GM23338 (cell line): ENCODE data around the gene ATL3.

ENCODE experiments used
- CREB1 ChIP-seq: fragments of 250-450 bp; sonication (Bioruptor Pico); IDR thresholded peaks from 2 replicates; pipeline ENCODE4 v1.5.0; 2020; ENCODE audit warnings: low read depth, mild to moderate bottlenecking, moderate library complexity
- EZH2 ChIP-seq: fragments of 200-600 bp; sonication (generic); IDR thresholded peaks from one replicate; pipeline ENCODE4 v1.8.0; 2017; ENCODE audit warnings: antibody characterized with exemption, mild to moderate bottlenecking, low read depth; ENCODE audit not compliant: unreplicated experiment
- EZH2phosphoT487 ChIP-seq: fragments of 200-600 bp; sonication (generic); IDR thresholded peaks from one replicate; pipeline ENCODE4 v1.8.1; 2018; ENCODE audit warnings: antibody characterized with exemption; ENCODE audit not compliant: unreplicated experiment
- POLR2AphosphoS5 ChIP-seq: IDR thresholded peaks from 2 replicates; pipeline ENCODE4 v1.6.1; 2016; ENCODE audit warnings: antibody characterized with exemption, low read depth
- TF ChIP-seq, protein P1 (sequence below), 2 experiments: fragments of 200-600 bp in 1 of 2; sonication (generic) in 1 of 2; conservative IDR thresholded peaks; 2 replicates each; pipeline versions ENCODE4 v1.5.1 to v1.6.1; 2016 to 2017; ENCODE audit warnings: antibody characterized with exemption in 2 of 2, low read depth in 2 of 2, mild to moderate bottlenecking in 2 of 2, moderate library complexity in 1 of 2

DNA sequence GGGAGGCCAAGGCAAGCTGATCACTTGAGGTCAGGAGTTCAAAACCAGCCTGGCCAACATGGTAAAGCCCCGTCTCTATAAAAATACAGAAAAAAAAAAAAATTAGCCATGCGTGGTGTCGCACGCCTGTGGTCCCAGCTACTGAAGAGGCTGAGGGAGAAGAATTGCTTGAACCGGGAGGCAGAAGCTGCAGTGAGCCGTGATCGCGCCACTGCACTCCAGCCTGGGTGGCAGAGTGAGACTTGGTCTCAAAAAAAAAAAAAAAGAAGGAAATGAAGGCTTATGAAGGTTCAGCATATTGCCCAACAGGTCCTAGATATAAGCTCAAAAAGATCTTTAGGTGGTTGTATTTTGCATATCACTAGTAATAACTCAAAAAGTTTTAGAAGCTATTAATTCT lies 10.2 kb downstream of the ATL3 start:
- TF ChIP-seq POLR2AphosphoS5 (no peak), EZH2 (no peak), EZH2phosphoT487 (no peak), CREB1 (CRISPR knock-in tag) (no peak)
- TF ChIP-seq, protein P1, sequence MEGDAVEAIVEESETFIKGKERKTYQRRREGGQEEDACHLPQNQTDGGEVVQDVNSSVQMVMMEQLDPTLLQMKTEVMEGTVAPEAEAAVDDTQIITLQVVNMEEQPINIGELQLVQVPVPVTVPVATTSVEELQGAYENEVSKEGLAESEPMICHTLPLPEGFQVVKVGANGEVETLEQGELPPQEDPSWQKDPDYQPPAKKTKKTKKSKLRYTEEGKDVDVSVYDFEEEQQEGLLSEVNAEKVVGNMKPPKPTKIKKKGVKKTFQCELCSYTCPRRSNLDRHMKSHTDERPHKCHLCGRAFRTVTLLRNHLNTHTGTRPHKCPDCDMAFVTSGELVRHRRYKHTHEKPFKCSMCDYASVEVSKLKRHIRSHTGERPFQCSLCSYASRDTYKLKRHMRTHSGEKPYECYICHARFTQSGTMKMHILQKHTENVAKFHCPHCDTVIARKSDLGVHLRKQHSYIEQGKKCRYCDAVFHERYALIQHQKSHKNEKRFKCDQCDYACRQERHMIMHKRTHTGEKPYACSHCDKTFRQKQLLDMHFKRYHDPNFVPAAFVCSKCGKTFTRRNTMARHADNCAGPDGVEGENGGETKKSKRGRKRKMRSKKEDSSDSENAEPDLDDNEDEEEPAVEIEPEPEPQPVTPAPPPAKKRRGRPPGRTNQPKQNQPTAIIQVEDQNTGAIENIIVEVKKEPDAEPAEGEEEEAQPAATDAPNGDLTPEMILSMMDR (conservative IDR thresholded peaks at IDR 0.05; ENCODE audit: low read depth in 2 of 2), result no peak
